Lung microvascular endothelial cell (primary cell): Measurements from ENCODE around the gene EZR. TPM values are rescaled to one million over a fixed set of nuclear protein-coding genes. Genes with fewer than 3 reads are reported as not detected.
A peak's percentile ranks its signal among the peaks of the same experiment; 100 is the strongest.

ENCODE experiments used
- DNase-seq, 2 donors: peaks; one replicate each; pipeline versions ENCODE4 v3.0.0 to v3.0.0-alpha.2; 2010; ENCODE audit warnings: low read depth in 2 of 2
- total RNA-seq: library from RNA; depleted of rRNA; stranded (reverse); fragments of >200 nt; gene quantifications from 2 replicates; pipeline ENCODE4 v1.2.1, GENCODE V29; 2014

EZR gene
- total RNA-seq, 1 donor from 2014 or later: 50.8 TPM

DNA sequence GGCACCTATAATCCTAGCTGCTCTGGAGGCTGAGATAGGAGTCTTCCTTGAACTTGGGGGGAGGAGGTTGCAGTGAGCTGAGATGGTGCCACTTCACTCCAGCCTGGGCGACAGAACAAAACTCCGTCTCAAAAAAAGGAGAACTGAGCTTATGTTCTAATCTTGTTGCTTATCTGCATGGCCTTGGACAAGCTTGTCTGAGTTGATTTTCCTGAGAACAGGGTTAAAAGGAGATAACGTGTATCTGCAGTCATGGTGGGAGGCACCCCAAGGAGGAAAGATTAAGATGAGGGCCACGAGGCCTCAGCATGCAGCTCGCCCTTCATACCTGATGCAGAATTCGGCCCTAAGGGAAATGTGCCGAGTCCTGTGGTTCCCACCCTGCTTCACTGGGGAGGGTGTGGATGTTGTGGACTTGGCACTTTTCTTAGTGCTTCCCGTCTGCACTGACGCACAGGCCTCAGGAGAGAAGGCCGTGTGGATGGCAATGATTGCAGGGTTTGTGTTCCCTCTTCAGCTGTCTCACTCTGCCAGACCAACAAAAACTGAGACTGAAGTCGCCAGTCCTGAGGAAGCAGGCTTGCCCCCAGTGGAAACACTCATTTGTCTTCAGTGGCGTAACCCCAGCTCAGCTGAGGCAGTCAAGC is 56.3 kb downstream of the EZR start:
- DNase-seq: no peak

DNA sequence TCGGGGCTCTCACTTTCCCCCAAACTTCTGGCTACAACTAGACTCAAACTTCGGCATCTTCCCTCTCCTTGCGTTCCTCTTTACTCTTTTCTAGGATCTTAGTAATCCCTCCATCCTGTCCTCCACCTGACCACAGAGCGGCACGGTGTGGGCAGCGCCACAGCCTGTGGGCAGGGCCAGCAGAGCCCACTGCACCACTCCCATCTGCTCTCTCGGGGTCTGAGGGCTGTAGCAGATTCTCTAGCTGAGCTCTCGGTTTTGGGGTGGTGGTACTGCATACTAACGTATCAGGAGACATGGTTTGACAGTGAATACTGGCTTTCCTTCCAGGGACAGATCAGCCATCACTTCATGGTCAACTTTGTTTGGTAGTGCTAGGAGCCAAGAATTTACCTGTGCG is 57.4 kb downstream of the EZR start:
- DNase-seq: no peak

DNA sequence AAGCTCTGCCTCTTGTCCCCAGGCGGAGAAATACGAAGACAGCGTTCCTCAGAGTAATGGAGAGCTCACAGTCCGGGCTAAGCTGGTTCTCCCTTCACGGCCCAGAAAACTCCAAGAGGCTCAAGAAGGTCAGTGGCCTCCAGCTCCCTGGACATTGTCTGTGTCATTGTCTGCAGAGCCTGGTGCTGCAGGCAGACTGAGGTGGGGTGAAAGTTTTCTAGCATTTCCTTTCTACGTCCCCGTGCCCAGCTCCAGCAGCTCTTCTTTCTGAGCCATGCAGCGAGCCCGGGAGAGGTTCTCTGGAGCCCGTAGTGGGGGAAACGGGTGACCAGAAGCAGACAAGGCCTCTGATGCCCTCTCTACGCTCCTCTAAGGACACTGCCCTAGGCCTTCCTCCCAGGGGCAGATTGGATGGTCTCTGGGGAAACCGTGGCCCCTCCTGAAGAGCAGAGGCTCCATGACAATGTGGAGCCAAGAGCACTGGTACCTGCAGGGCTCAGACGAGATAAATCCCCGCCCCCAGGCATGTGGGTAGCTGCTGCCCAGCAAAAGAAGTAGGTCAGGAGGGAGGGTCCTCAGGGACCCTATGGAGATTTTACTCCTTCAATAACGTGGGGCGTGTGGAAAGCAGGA is 58.4 kb downstream of the EZR start:
- DNase-seq: no peak

DNA sequence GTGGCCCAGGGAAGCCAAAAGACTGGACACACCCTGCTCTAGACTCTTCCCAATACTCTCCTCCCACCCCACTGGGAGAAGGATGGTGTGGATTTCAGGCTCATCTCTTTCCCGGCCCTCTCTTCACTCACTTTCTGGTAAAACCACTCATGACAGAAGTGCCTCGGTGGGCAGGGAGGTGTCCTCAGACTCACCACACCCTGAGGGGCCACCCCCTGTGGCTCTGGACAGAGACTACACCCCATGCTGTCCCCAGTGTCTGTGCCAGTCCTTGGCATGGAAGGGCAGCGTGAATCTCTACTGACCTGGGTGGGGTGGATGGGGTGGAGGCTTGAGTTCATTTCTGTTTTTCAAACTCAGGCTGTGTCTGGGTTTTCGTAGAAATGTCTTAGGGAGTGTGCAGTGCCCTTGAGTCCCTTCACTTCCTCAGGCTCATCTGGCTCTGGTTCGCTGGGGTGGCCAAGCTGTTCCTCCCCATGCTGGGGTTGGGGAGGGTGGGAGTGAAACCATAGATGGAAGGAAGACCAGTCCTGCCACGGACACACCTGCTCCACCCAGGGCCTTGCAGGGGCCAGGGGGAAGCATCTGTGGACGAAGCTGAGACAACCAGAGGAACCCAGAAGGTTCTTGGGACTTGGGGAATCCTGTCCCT is 59.1 kb downstream of the EZR start:
- DNase-seq: no peak

DNA sequence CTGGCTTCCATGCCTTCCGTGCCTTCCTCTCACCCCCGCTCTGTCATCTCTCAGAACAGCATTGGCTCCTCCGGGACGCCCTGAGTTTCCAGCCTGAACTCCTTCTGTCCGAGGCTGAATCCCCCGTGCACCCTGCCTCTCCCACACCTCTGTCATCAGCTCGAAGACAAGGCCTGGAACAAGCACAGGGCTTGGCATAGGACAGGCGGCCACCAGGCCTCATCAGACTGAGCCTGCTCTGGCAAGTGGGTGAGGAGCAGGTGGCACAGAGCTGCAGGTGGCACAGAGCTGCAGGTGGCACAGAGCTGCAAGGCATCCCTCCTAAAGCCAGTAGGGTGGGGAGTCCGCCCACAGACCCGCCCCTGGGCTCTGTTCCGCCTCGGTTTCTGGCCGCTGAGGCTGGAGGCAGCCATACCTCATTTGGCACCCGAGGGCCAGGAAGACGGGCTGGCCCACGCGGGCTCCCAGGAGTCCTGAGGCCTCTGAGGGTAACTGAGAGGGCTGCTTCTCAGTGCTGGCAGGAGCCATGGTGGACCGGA is 60.2 kb downstream of the EZR start:
- DNase-seq: no peak

DNA sequence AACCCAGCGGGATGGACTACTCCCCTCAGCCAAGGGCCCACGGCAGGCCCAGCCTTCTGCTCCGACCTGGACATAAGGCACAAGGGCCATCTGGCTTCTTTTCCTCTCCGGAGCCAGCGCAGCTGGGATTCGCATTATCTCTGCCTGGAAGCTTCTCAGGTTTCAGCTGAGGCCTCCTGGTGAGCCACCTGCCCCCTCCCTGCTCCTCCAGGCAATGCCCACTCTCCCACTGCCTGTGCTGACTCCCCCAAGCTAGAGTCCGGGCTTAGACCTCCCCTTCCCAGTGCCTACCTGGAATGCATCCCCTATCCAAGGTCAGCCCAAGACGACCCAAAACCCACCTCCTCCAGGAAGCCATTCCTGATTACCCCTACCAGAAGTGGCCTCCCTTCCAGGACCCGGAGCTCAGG is 60.7 kb downstream of the EZR start:
- no peak for DNase-seq

DNA sequence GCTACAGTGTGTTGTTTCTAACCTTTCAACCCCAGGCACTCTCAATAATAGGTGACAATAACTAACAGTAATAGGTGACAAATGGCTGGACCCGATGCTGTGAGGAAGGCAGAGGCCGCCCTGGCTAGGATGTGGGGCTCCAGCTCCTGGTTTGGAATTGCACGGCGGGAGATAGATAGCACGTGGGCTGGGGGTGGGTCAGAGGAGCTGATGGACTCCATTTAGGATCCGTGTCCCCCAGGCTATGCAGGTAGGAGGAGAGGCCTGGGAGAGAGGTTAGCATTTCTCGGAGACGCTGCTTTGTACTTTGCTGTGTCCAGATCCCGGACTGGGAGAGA is 61.4 kb downstream of the EZR start:
- no peak for DNase-seq

DNA sequence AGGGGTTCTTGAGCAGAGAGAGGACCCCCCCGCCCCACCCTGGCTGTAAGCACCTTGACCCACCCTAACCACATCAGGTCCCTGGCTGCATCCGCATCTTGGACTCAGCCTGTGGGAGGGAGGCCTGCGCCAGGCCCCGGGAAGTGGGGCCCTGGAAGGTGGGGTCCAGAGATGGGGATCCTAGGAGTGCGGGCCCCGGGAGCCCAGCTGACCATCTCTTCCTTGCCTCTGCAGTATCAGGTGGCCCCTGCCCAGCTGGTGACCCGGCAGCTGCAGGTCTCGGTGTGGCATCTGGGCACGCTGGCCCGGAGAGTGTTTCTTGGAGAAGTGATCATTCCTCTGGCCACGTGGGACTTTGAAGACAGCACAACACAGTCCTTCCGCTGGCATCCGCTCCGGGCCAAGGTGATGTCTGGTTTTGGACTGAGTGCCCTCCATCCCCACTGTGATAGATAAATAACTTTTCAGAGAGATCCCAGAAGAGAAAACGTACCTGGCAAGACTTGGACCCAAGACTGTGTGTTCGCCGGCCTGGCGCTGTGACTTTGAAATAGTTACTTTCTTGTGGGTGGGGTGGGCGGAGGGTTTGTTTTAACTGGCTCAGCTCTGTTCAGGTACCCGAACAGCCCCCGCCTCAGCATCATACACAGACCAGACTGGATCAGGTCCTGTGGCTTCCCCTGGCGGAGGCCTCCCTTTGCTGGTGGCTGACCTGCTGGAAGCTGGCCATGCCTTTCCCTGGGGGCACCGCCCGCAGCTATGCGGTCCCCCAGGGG is 62.0 kb downstream of the EZR start:
- no peak for DNase-seq

DNA sequence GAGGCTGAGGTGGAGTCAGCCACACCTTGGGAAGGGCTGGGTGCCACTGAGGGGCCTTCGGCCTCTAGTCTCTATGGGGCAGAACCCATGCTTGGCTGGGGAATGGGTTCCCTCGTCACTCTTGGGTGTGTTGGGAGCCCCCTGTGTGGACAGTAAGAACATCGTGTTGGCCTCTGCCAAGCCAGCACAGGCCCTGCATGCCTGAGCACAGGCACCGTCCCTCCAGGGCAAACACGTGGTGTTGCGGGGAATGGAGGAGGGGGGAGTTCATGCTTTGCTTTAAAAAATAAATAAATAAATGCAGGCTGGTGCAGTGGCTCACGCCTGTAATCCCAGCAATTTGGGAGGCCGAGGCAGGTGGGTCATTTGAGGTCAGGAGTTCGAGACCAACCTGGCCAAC is 63.0 kb downstream of the EZR start:
- DNase-seq: no peak

DNA sequence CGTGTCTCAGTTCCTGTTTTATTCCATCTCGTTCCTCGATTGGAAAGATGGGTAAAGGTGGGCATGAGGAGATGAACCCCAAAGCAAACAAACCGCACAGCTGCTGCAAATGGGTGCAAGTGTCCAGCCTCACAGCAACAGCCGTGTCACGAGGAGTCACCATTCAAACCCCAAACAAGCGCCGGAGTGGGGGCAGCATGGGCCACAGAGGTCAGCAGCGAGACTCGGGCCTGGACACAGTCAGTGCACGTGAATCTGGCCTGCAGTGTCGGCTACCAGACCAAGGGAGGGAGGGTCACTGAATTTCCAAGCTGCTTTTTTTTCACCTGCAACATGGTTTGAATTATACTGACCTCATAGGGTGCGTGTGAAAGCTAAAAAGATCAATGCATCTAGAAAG is 63.5 kb downstream of the EZR start:
- DNase-seq: no peak

DNA sequence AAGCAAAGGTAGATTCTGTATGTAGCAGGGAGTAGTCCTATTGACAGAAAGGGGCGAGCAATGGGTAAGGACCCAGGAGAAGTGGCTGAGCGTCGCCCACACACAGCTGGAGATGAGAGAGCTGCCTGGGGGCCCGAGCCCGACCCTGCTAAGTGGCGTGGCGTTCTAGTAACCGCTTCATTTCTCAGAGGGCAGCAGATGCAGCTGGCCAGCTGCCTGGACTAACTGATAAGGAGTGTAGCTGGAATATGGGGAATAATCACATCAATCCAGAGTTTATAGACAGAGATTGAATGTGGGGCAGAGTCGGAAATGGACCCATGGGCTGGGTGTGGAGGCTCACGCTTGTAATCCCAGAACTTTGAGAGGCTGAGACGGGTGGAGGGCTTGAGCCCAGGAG is 64.4 kb downstream of the EZR start:
- DNase-seq: no peak

DNA sequence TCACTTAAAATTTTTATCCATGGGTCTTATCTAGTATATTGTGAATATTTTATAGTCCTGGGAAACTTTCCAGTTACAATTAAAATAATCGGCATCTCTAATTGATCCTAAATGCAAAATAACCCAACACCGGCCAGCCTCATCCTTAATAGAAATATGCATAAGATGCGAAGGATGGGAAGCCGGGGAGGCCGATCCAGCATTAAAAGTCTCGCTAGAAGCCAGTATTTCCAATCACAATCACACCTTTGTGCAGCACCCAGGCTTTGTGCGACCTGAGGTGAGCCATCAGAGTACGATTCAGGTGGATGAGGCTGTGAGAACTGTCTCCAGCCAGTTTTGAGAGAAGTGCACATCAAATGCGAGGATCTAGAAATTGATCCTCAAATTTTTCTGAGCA is 65.4 kb downstream of the EZR start:
- no peak for DNase-seq

DNA sequence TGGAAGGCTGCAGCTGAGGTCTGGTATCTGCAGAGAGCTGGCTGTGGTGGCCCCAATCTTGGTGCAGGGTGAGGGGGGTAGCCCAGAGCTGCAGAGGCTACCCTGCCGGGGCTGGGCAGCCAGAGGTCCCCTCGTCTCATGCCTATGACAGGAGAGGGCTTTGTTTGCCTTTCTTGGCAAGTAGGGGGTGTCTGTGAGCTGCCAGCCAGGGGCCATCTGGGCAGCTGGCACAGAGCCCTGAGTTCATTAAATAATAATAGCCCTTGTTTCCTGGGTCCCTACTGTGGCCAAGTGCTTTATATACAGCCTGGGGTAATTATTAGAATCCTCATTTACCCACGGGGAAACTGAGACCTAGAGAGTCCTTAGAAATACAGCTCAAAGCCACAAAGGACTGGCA is 66.6 kb downstream of the EZR start:
- DNase-seq: peak in 1 of 2 donors; percentile 14

DNA sequence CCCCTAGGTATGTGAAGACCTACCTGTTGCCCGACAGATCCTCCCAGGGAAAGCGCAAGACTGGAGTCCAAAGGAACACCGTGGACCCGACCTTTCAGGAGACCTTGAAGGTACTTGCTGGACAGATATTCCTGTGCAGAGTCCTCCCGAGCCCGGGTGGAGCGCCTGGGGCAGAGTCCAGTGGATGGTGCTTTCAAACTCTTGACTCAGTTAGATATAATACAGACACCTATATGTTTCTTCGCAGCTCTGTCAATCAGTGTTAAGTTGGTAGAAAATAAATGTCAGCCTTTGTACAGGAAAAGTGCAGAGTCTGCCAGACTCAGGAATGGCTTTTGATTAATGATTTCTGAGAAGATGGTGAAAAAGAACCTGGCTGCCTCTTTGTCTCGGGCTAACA is 67.2 kb downstream of the EZR start:
- DNase-seq: no peak

DNA sequence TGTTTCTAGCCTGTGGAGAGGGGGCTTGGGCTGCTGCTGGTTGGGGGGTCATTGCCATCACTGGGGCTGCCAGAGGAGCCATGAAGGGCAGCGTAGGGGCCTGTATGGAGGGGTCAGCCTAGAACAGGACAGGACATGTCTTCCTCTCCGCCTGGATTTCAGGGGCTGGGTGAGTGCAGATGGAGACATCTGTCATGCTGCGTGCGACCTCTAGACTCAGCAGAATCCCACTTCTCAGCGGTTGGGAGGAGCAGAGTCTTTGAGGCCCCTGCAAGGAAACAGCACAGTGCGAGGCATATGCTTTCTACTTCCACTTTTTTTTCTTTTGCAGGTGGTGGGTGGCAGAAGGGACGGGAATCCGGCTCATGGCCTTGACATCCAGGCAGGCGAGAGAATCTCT is 67.9 kb downstream of the EZR start:
- no peak for DNase-seq

DNA sequence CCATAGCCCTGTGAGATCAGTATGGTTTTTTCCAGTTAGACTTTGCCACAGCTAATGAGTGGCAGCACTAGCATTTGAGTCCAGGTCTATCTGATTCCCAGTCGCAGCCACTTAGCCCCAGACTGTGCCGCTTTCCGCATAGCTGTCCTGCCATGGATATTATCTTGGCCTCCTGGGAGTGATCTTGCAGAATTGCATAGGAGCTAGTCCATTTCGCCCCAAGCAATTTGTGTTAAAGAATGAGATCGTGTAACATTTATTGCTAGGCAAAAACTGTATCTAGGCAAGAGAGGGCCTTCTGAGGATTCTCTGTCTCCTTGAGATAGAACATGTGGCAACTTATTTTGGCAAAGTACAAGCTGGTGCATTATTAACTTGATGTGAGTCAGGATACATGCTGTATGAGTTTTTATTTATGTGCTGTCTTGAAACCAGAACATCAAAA is 74.2 kb downstream of the EZR start:
- no peak for DNase-seq

DNA sequence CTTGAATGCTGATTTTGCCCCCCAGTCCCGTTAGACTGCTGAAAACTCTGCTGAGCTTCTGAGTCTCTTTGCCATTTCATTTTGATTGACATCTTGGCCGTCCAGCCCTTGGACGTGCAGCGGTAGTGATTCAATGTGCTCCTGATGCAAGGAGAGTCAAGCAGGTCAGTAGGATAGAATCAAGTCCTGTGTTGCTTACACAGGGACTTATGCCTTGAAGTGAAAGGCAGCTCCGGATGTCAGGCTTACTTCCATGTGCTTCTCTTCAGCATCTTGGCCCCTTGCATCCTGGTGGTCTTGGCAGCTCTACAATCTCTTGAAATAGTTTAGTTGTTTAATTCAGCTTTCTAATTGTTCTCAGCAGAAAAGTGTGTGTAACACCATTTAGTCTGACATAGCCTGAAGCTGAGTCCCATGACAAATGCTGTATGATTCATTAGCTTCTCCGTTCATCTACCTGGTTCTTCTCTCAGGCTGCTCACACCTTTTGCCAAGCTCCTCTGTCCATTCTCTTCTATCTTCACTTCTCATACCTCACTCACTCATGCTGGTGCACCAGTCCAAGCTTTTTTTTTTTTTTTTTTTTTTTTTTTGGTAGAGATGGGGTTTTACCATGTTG is 76.0 kb downstream of the EZR start:
- no peak for DNase-seq

DNA sequence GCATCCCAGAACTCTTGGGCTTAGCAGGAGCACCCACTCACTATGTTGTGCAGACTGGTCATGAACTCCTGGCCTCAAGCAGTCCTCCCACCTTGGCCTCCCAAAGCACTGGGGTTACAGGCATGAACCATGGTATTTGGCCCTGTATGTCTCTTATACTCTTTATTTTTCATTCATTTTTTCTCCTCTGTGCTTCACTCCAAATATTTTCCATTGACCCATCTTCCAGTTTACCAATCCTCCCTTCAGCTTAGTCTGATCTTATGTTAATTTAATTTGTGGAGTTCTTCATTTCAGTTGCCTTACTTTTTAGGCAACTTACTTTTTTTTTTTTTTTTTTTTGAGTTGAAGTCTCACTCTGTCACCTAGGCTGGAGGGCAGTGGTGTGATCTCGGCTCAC is 79.5 kb downstream of the EZR start:
- no peak for DNase-seq

DNA sequence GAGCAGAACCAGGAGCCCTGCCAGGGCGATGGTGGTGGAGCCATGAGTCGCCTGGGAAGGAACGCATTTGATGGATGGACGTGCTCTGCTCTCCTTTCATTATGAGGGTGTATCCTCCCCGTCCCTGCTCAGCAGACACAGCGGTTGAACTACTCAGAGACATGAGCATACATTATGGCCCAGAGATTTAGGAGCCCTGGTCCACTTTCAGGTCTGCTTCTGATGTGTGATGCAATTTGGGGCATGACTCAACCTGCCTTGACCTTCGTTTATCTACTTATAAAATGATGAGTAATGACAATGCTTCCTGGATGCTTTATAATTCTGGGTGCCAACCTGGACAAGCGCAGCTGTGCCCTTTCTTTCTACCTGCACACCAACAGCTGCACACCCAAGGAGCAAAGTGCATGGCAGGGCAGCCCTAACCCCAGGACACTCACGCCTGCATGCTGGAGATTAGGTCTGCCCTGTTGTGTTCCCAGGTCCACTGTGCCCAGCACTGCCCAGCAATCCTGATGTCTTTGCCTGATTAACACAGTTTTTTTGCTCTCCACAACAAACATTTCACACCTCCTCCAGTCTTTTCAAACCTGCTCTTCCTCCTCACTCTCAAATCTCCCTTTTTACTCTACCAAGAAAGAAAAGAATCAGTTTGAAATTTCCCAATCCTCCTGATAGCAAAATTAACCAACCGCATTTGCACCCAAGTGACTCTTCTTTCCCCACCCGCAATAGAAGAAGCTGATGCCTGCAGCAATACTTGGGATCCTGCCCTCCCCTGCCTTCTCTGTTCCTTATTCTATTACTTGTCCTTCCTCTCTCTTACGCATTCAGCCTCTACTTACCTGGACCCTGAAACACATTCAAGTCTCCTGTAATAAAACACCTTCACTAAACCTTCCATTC is 81.2 kb downstream of the EZR start:
- DNase-seq: no peak

DNA sequence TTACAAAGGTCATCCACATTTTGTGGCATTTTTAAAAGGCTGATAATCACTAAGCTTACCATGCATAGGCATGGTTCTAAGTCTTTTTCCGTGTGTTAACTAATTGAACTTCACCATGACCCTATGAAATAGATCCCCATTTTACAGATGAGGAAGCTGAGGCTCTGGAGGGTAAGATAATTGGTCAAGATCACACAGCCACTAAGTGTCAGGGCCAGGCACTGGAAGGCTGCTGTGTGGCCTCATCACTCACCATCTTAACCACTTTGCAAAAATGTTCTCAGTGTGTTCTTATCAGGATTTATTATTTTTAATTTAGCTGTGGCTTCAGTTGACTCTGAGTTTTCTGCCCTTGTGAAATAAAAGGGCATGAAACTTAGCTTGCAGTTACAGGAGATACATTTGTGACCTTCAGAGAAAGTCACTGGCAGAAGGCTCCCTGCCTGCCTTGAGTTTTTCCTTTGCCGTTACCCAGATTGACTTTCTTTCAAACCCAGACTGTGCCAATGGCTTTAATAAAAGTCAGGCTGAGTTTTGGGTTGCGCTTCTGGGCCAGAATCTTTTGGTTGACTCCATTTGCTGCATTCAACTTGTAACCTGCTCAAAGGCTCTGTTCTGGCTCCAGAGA is 82.0 kb downstream of the EZR start:
- no peak for DNase-seq
